HUDEP-2 (cell line): Measurements from ENCODE around the gene MORN5.
A peak's percentile ranks its signal among the peaks of the same experiment; 100 is the strongest.

ENCODE experiments used
- DNase-seq, 76 experiments: peaks; one replicate each; lab custom pipeline; 2025; ENCODE audit not compliant: unreplicated experiment in 76 of 76; lab: John Stamatoyannopoulos, UW

Gene MORN5

GRCh38 chr9:122212473-122213004, 52.8 kb downstream of the MORN5 start:
- peak in 1 of 76 experiments; percentile 6 for DNase-seq

GRCh38 chr9:122213102-122213588, 53.4 kb downstream of the MORN5 start:
- DNase-seq = no peak

- DNase-seq = peak in 73 of 76 experiments; percentile 22 to 90 (median 76)
Observed at GRCh38 chr9:122213589-122214413, 54.1 kb downstream of the MORN5 start.

- DNase-seq = no peak
Observed at GRCh38 chr9:122214507-122214906, 54.8 kb downstream of the MORN5 start.

GRCh38 chr9:122215663-122216062, 56.0 kb downstream of the MORN5 start:
- peak in 3 of 76 experiments; percentile 4 to 41 (median 13) for DNase-seq

GRCh38 chr9:122216138-122216797, 56.6 kb downstream of the MORN5 start:
- no peak for DNase-seq

- DNase-seq = no peak
Observed at GRCh38 chr9:122216798-122217418, 57.2 kb downstream of the MORN5 start.

- DNase-seq = peak in 4 of 76 experiments; percentile 10 to 31 (median 15)
Observed at GRCh38 chr9:122217640-122218039, 57.9 kb downstream of the MORN5 start.

GRCh38 chr9:122218071-122218934, 58.6 kb downstream of the MORN5 start:
- no peak for DNase-seq

- peak in 1 of 76 experiments; percentile 14 for DNase-seq
Observed at GRCh38 chr9:122218935-122219855, 59.5 kb downstream of the MORN5 start.

GRCh38 chr9:122219856-122220672, 60.4 kb downstream of the MORN5 start:
- DNase-seq = no peak

- no peak for DNase-seq
Observed at GRCh38 chr9:122220673-122221182, 61.0 kb downstream of the MORN5 start.

- peak in 18 of 76 experiments; percentile 7 to 54 (median 19) for DNase-seq
Observed at GRCh38 chr9:122221183-122221811, 61.6 kb downstream of the MORN5 start.

GRCh38 chr9:122222791-122223190, 63.1 kb downstream of the MORN5 start:
- DNase-seq = no peak

- DNase-seq = no peak
Observed at GRCh38 chr9:122223435-122223834, 63.7 kb downstream of the MORN5 start.

- DNase-seq = no peak
Observed at GRCh38 chr9:122225312-122226141, 65.8 kb downstream of the MORN5 start.
